Measurements from ENCODE around the gene PRR11. TPM values are rescaled to one million over a fixed set of nuclear protein-coding genes. Genes with fewer than 3 reads are reported as not detected.
A peak's percentile ranks its signal among the peaks of the same experiment; 100 is the strongest.

PRR11 gene
- 10 to 100 TPM; 10.8 to 34.0 TPM for total RNA-seq

DNA sequence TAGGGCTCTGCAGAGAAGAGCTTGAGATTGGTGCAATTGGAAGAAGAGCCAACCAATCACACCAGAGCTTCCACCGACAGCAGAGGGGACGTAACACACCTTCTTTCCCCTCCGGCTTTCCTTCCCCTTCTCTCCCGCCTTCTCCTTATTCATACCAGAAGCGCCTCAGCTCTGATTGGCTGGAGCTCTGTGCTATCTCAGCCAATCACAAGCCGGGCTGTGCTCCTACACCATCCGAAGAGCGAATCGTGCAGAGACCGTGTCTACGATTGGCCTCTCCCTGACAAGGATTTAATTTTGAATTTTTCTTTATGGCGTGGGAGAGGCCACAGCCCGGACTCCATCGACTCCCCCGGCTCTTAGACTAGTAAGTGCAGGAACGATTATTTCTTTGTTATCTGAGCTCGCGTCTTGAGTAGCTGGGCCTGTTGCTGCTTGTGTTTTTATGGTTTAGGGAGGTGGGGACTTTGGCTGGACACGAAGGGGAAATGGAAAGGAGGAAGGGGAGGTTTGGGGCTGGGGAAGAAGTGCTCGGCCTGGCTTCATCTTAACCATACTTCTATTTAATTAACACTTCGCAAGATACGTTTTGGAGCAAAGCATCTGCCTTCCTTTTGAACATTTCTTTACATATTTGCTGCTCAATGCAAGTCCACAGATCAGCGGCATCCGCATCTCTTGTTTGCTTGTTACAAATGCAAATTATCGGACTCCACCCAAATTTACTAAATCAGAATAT lies at the start of gene PRR11:
PRR11 (plus strand) TSS at position 308 of the 739 bp plus-strand sequence. CDS start 14,007 bp downstream, outside the sequence.
- H3K4me3 ChIP-seq = peak within 1 kb of the TSS; percentile 87
- no peaks in the 10 kb centered on the region for H3K4me1 ChIP-seq
- DNase-seq = peak; percentile 97
- H3K27me3 ChIP-seq = no peaks in the 10 kb centered on the region
- no peaks in the 10 kb centered on the region for H3K9me3 ChIP-seq
- TF ChIP-seq, protein P1, sequence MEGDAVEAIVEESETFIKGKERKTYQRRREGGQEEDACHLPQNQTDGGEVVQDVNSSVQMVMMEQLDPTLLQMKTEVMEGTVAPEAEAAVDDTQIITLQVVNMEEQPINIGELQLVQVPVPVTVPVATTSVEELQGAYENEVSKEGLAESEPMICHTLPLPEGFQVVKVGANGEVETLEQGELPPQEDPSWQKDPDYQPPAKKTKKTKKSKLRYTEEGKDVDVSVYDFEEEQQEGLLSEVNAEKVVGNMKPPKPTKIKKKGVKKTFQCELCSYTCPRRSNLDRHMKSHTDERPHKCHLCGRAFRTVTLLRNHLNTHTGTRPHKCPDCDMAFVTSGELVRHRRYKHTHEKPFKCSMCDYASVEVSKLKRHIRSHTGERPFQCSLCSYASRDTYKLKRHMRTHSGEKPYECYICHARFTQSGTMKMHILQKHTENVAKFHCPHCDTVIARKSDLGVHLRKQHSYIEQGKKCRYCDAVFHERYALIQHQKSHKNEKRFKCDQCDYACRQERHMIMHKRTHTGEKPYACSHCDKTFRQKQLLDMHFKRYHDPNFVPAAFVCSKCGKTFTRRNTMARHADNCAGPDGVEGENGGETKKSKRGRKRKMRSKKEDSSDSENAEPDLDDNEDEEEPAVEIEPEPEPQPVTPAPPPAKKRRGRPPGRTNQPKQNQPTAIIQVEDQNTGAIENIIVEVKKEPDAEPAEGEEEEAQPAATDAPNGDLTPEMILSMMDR (IDR thresholded peaks at IDR 0.05) = no peak
- intact Hi-C loops (cut with DNase I) = no loop called here
- H3K9ac ChIP-seq (ENCODE audit: low read depth in 2 of 2, low read length in 2 of 2) = peak within 1 kb of the TSS; percentile 73 to 85
- peak within 1 kb of the TSS; percentile 88 for H3K27ac ChIP-seq
- H3K36me3 ChIP-seq = no peaks in the 10 kb centered on the region

GRCh38 chr17:59105852-59106462 lies 49.6 kb upstream of the PRR11 start:
- Histone ChIP-seq H3K4me1 (no peaks in the 10 kb centered on the region), H3K27ac (peak overlapping the region; percentile 84), H3K9me3 (no peaks in the 10 kb centered on the region), H3K9ac (ENCODE audit: low read depth in 2 of 2, low read length in 2 of 2) (peak overlapping the region; percentile 89 to 93), H3K36me3 (no peaks in the 10 kb centered on the region), H3K27me3 (no peaks in the 10 kb centered on the region), H3K4me3 (peak overlapping the region; percentile 83)
- TF ChIP-seq, protein P1 (IDR thresholded peaks at IDR 0.05) = no peak
- peak; percentile 80 for DNase-seq
- intact Hi-C loops (cut with DNase I) = loop anchor here (5.0 kb wide), 1 partner anchor 46 kb away; no protein-coding TSS in a partner anchor

DNA sequence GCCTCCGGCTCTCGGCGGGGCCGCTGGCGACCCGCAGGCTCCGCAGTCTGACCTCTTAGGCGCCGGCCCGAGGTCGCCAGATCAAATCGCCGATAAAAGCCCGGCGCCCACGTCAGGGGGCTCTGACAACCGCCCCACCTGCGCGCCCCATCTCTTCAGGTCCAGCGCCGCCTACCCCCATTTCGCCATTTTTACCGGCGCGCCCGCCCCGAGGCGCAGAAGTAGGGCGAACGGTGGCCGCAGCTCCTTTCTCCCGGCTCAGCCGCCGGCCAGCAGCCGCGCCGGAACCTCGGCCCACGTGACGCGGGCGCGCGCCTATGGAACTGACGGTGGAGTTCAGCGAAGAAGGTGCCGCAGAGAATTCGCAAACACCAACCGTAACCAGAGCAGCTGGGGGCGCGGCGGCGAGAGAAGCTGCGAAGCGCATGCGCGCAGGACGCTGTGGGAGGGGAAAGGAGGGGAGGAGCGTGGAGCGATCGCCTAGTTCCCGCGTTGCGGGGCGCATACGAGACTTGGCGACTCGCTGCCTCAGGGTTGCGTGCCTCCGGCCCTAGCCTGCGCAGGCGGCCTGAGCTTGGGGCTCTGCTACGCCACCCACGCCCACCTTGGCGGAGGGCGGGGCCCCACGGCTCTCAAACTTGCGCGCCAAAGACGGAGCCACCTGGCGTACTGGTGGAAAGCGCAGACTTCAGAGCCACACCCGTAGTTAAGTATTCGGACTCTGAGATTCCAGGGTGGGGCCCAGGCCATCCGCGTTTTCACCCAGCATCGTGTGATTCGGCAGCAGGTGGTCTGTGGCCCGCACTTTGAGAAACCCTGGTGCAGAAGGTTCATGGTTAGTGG lies 48.9 kb upstream of the PRR11 start, which contains the start of gene TRIM37:
TRIM37 (minus strand) TSS at position 418 of the 843 bp plus-strand sequence. CDS start 419 bp downstream, outside the sequence.
- Histone ChIP-seq H3K4me3 (peak within 1 kb of the TSS; percentile 83), H3K9me3 (no peaks in the 10 kb centered on the region), H3K36me3 (no peaks in the 10 kb centered on the region), H3K9ac (ENCODE audit: low read depth in 2 of 2, low read length in 2 of 2) (peak within 1 kb of the TSS; percentile 89 to 93), H3K4me1 (no peaks in the 10 kb centered on the region), H3K27ac (peak within 1 kb of the TSS; percentile 84), H3K27me3 (no peaks in the 10 kb centered on the region)
- DNase-seq = peak; percentile 98
- intact Hi-C loops (cut with DNase I) = loop anchor here (5.0 kb wide), 1 partner anchor 46 kb away; no protein-coding TSS in a partner anchor
- TF ChIP-seq, protein P1 (IDR thresholded peaks at IDR 0.05) = no peak

GRCh38 chr17:59107306-59107670 lies 48.3 kb upstream of the PRR11 start:
- peak overlapping the region; percentile 83 for H3K4me3 ChIP-seq
- H3K36me3 ChIP-seq = no peaks in the 10 kb centered on the region
- no peaks in the 10 kb centered on the region for H3K9me3 ChIP-seq
- TF ChIP-seq, protein P1 (IDR thresholded peaks at IDR 0.05) = no peak
- no peaks in the 10 kb centered on the region for H3K4me1 ChIP-seq
- DNase-seq = no peak
- H3K27me3 ChIP-seq = no peaks in the 10 kb centered on the region
- intact Hi-C loops (cut with DNase I) = loop anchor here (5.0 kb wide), 1 partner anchor 45 kb away; no protein-coding TSS in a partner anchor
- peak overlapping the region; percentile 20 to 86 for H3K9ac ChIP-seq (ENCODE audit: low read depth in 2 of 2, low read length in 2 of 2)
- H3K27ac ChIP-seq = peak overlapping the region; percentile 84

All from colonic mucosa (tissue), 4 donors.